NCI-H1694 (cell line): ENCODE results near the gene DPY19L2.
"Not testable (repeated sequence)": the region's sequence is repeated elsewhere in the genome, so short reads cannot be mapped to it uniquely, and the experiment has no call there.

Source experiments
- DNase-seq: peaks from one replicate; lab custom pipeline; 2025; lab: John Stamatoyannopoulos, UW

The DPY19L2 gene

DNA sequence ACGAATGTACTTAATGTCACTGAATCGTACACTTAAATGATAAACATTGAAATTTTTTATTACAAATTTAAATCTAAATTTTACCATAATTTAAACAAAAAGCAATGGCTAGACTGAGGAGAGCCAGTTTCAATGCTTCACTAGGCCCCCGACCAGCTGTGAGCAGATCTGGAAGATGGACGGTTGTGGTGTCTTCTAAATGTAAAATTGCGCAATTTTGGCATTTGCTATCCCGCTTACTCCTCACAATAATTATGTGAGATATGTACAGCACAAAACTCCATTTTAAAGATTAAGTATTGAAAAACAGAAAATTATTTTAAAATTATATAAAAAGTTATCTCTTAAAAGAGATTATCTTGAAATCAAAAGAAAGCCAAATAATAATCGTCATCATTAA lies 5.3 kb downstream of the DPY19L2 start:
- not testable (repeated sequence) for DNase-seq

DNA sequence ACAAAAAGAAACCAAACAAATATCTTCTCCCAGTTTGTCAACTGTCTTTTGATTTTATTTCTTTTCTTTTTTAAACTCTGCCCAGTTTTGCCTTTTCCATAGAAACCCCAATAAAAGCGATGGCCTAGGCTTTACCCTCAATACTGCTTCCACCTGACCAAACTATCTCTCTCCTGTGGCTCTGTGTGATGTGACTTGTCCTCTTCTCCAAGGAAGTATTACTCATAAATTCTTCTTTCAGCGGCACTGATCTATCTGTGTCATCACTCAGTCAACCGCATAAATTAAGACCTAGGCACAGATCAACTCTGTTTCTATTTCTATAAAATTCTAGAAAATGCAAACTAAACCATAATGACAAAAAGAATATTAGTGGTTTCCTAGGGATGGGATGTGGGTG lies 9.8 kb downstream of the DPY19L2 start:
- not testable (repeated sequence) for DNase-seq

DNA sequence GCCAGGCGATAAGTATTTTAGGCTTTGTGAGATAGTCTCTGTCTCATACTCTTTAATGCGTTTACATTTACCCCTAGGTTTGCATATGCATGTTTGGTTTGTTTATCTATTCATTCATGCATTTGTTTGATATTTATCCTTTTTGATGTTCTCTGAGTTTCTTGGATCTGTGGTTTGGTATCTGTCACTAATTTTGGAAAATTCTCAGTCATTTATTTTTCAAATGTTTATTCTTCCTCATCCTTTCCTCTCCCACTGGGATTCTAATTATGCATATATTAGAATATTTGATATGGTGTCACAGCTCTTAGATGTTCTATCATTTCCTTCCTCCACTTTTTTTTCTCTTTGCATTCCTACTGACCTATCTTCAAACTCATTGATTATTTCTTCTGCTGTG lies 11.9 kb downstream of the DPY19L2 start:
- DNase-seq, result not testable (repeated sequence)

GRCh38 chr12:63655543-63656257 lies 12.6 kb downstream of the DPY19L2 start:
- not testable (repeated sequence) for DNase-seq

GRCh38 chr12:63654481-63654880 lies 13.8 kb downstream of the DPY19L2 start:
- DNase-seq, result not testable (repeated sequence)

- DNase-seq, result not testable (repeated sequence)
Measured at GRCh38 chr12:63649517-63649916, 18.8 kb downstream of the DPY19L2 start.

DNA sequence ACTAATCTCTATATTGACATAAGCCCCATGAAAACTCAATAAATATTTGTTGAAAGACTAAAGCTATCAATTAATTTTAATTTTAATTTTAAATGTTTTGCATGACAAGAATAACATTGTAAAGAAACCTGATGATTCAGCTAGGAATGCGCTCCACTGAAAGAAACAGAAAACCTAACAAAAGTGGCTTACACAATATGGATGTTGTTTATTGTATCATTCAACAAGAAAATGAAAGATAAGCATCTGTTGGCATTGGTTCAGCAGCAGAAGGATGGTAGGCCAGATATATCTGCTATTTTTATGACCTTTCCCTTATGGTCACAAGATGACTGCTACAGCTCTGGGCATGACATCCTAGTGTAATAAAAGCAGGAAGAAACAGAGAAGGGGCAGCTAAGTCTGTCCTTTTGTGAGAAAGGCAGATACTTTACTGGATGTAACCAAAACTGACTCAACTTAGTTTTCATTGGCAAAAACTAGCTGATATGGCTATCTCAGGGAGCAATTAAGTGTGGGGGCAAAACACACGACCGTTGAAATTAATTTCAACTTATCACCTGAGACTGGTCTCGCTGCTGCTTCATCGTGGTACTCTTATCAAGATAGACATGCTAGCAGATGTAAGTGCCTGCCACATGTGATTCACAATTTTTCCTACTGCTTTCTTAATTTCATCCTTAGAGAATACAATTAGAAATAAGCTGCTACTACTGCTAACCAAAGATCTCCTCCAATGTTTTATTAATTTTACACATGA lies 24.7 kb downstream of the DPY19L2 start:
- DNase-seq, result not testable (repeated sequence)

- DNase-seq, result not testable (repeated sequence)
Measured at GRCh38 chr12:63624258-63624657, 44.0 kb downstream of the DPY19L2 start.

DNA sequence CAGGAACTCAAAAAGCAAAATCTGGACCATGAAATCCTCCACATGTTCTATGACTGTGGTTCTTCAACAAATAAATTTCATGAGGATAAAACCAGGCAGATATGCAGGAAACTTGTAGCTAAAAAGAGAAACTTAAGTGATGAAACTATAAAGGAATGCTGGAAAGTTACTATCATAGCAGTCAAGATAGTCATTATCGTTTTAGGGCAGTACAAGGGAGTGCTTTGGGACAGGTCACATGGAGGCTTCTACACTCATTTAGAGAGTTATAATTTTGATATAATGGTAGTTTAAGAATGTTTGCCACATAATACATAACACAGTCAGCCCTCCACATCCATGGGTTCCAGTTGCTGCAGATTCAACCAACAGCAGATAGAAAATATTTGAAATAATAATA lies 52.7 kb downstream of the DPY19L2 start:
- DNase-seq, result not testable (repeated sequence)

- DNase-seq, result not testable (repeated sequence)
Measured at GRCh38 chr12:63611285-63611684, 57.0 kb downstream of the DPY19L2 start.

DNA sequence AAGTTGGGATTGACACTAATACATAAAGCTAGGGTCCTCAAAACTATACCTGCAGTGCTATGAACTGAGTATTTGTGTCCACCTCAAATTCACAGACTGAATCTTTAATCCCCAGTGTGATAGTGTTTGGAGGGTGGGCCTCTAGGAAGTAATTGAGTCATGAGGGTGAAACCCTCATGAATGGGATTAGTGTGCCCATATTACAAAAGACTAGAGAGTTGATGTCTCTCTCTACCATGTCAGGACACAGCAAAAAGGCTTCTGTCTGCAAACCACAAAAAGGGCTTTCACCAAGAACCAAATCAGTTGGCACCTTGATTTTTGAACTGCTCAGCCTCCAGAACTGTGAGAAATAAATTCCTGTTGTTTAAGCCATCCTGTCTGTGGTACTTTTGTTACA lies 59.0 kb downstream of the DPY19L2 start:
- not testable (repeated sequence) for DNase-seq

- not testable (repeated sequence) for DNase-seq
Measured at GRCh38 chr12:63604985-63605384, 63.3 kb downstream of the DPY19L2 start.

- DNase-seq, result not testable (repeated sequence)
Measured at GRCh38 chr12:63594828-63595227, 73.5 kb downstream of the DPY19L2 start.

DNA sequence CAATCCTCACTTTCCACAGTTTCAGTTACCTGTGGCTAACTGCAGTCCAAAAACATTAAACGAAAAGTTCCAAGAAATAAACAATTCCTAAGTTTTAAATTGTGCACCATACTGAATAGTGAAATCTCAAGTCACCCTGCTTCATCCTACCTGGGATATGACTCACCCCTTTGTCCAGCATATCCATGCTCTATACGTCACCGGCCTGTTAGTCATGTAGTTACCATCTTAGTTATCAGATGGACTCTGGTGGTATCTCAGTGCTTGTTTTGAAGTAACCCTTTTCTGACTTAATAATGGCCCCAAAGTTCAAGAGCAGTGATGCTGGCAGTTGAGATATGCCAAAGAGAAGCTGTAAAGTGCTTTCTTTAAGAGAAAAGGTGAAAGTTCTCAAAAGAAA lies 83.9 kb downstream of the DPY19L2 start:
- DNase-seq, result not testable (repeated sequence)

- DNase-seq, result not testable (repeated sequence)
Measured at GRCh38 chr12:63583289-63583688, 85.0 kb downstream of the DPY19L2 start.

DNA sequence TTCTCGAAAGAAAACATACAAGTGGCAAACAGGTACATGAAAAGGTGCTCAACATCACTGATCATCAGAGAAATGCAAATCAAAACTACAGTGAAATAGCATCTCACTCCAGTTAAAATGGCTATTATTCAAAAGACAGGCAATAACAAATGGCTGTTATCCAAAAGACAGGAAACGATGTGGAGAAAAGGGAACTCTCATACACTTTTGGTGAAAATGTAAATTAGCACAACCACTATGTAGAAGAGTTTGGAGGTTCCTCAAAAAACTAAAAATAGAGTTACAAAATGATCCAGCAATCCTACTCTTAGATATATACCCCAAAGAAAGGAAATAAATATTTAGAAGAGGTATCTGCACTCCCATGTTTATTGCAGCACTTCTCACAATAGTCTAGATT lies 90.7 kb downstream of the DPY19L2 start:
- not testable (repeated sequence) for DNase-seq

DNA sequence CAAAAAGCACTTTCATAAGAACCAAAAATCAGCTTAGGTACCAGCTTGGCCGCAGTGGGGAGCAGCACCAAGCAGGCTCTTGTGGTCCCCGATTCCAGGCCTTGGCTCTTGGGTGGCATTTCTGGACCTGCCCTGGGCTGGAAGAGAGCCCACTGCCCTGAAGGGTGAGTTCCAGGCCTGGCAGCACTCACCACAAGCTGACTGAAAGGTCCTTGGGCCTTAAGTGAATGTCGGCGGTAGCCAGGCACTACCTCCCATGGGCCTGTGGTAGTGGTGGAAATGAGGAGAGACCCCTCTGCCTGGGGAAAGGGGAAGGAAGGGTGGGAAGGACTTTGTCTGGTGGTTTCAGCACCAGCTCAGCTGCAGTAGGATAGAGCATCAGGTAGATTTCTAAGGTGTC lies 96.3 kb downstream of the DPY19L2 start:
- not testable (repeated sequence) for DNase-seq

GRCh38 chr12:63558445-63558844 lies 109.8 kb downstream of the DPY19L2 start:
- DNase-seq, result not testable (repeated sequence)

GRCh38 chr12:63551397-63551796 lies 116.9 kb downstream of the DPY19L2 start:
- DNase-seq, result not testable (repeated sequence)

DNA sequence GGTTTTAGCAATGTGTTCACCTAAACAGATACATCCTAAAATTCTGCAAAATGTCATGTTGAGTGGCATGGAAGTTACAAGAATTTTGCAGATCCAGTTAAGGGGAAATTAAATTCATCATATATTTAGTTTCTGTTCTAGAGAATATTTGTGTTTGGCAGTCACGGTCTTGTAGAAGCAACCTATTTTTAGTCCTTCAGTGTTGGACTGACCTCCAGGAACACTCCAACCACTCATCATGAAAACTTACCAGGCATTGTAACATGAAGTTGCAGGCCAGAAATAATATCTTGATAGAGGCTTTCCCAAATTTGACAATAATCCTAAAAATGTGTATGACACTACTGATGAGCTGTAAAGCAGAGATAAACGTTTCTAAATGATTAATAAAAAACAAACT lies 119.3 kb downstream of the DPY19L2 start:
- DNase-seq, result not testable (repeated sequence)

DNA sequence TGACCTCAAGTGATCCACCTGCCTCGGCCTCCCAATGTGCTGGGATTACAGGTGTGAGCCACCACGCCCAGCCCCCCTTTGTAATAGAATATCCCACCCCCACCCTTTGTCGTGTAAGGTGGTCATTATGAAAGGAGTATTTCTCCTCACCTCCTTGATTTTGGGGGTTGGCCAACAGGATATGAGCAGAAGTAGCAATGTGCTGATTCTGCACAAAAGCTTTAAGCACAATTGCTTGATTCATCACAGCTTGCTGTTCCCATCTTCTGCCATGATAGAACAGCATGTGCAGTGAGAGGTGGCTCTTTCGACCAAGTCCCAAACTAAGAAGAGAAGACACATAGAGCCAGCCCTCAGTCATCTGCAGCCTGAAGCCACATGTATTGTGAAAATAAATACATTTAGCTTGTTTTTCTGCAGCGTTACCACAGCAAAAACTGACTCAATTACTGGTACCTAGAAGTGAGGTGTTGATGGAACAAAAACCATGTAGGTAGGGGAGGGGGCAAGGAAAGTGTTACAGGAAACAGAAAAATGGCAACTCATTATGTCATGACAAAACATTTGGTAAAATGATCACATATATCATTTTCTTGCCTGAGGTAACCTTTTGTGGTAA lies 122.9 kb downstream of the DPY19L2 start:
- DNase-seq, result not testable (repeated sequence)

DNA sequence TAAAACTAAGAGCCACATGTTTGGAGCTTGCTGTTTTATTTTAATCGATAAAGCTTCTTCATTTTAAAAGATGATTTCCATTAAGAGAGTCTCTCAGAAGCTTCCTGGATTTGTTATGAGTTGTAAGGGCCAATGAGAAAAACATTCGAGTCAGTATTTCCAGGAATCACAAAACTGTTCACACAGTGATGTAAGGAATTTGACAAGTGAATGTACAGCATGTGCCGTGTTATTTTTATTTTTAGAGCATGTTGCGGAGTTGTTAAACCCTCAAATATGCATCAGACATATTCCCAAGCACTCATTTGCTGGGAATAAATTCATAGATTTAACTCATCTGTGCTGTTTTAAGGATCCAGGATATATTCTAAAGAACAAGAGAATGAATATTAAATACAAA lies 129.6 kb downstream of the DPY19L2 start:
- not testable (repeated sequence) for DNase-seq

GRCh38 chr12:63537838-63538237 lies 130.5 kb downstream of the DPY19L2 start:
- not testable (repeated sequence) for DNase-seq
